Measurements from ENCODE around the gene KIF7.

Gene KIF7

GRCh38 chr15:89665449-89666181, 10.3 kb upstream of the KIF7 start:
- no peak for DNase-seq (ENCODE audit: insufficient read length, low spot score)
- TF ChIP-seq POLR2A (IDR thresholded peaks at IDR 0.05; ENCODE audit: low read depth, low read length): no peak
- FAIRE-seq: no peak

- FAIRE-seq: no peak
- TF ChIP-seq POLR2A (IDR thresholded peaks at IDR 0.05; ENCODE audit: low read depth, low read length): no peak
- no peak for DNase-seq (ENCODE audit: insufficient read length, low spot score)
These were observed 9.4 kb upstream of the KIF7 start for GRCh38 chr15:89664441-89665350.

- peak; percentile 81 for TF ChIP-seq POLR2A (IDR thresholded peaks at IDR 0.05; ENCODE audit: low read depth, low read length)
- DNase-seq (ENCODE audit: insufficient read length, low spot score) (peak; percentile 92), FAIRE-seq (peak; percentile 15)
These were observed 7.8 kb upstream of the KIF7 start for GRCh38 chr15:89662893-89663626.

- no peak for TF ChIP-seq POLR2A (IDR thresholded peaks at IDR 0.05; ENCODE audit: low read depth, low read length)
- DNase-seq (ENCODE audit: insufficient read length, low spot score) (no peak), FAIRE-seq (no peak)
These were observed 5.3 kb upstream of the KIF7 start for GRCh38 chr15:89660556-89660955.

- TF ChIP-seq POLR2A (IDR thresholded peaks at IDR 0.05; ENCODE audit: low read depth, low read length): no peak
These were observed 4.0 kb upstream of the KIF7 start for GRCh38 chr15:89659295-89659694.

GRCh38 chr15:89657686-89658200, 2.5 kb upstream of the KIF7 start:
- DNase-seq (ENCODE audit: insufficient read length, low spot score) (no peak), FAIRE-seq (no peak)
- TF ChIP-seq POLR2A (IDR thresholded peaks at IDR 0.05; ENCODE audit: low read depth, low read length): no peak

More at GRCh38 chr15:89659295-89659694, 4.0 kb upstream of the KIF7 start:
- DNase-seq (ENCODE audit: insufficient read length, low spot score) (no peak), FAIRE-seq (no peak)

GRCh38 chr15:89656116-89656815, 999 bp upstream of the KIF7 start:
- DNase-seq (ENCODE audit: insufficient read length, low spot score) (peak; percentile 35), FAIRE-seq (no peak)
- no peak for TF ChIP-seq POLR2A (IDR thresholded peaks at IDR 0.05; ENCODE audit: low read depth, low read length)

GRCh38 chr15:89654301-89654761, 936 bp downstream of the KIF7 start:
- DNase-seq (ENCODE audit: insufficient read length, low spot score) (peak; percentile 59), FAIRE-seq (no peak)
- TF ChIP-seq POLR2A (IDR thresholded peaks at IDR 0.05; ENCODE audit: low read depth, low read length): no peak

GRCh38 chr15:89653578-89653977, 1.7 kb downstream of the KIF7 start:
- FAIRE-seq (no peak), DNase-seq (ENCODE audit: insufficient read length, low spot score) (no peak)
- TF ChIP-seq POLR2A (IDR thresholded peaks at IDR 0.05; ENCODE audit: low read depth, low read length): no peak

- FAIRE-seq (no peak), DNase-seq (ENCODE audit: insufficient read length, low spot score) (no peak)
- no peak for TF ChIP-seq POLR2A (IDR thresholded peaks at IDR 0.05; ENCODE audit: low read depth, low read length)
These were observed 2.6 kb downstream of the KIF7 start for GRCh38 chr15:89652666-89653065.

- DNase-seq (ENCODE audit: insufficient read length, low spot score) (no peak), FAIRE-seq (no peak)
- TF ChIP-seq POLR2A (IDR thresholded peaks at IDR 0.05; ENCODE audit: low read depth, low read length): no peak
These were observed 3.1 kb downstream of the KIF7 start for GRCh38 chr15:89652131-89652530.

GRCh38 chr15:89649716-89650115, 5.6 kb downstream of the KIF7 start:
- no peak for FAIRE-seq
- DNase-seq (ENCODE audit: insufficient read length, low spot score): no peak
- no peak for TF ChIP-seq POLR2A (IDR thresholded peaks at IDR 0.05; ENCODE audit: low read depth, low read length)

- no peak for TF ChIP-seq POLR2A (IDR thresholded peaks at IDR 0.05; ENCODE audit: low read depth, low read length)
- no peak for FAIRE-seq
These were observed 6.1 kb downstream of the KIF7 start for GRCh38 chr15:89649013-89649625.

More at GRCh38 chr15:89649013-89649625, 6.1 kb downstream of the KIF7 start:
- DNase-seq (ENCODE audit: insufficient read length, low spot score): no peak

Data from H54 (cell line).